ENCODE results near the gene USP7.
A peak's percentile ranks its signal among the peaks of the same experiment; 100 is the strongest.

The USP7 gene

DNA sequence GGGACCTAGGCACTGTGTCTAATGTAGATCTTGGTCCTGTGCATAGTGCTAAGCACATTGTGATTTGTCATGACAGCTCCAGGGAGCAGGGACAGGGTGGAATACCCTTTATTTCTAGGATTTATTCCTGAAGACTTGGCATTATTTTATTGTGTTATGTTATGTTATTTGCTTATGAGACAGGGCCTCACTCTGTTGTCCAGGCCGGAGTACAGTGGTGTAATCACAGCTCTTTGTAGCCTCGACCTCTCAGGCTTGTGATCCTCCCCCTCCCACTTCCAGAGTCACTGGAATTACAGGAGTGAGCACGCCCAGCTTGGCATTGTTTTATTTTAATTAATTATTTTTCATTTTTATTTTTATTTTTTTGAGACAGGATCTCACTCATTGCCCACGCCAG is 40.5 kb upstream of the USP7 start:
- Histone ChIP-seq H4K20me1 (ENCODE audit: insufficient read depth, low read length) (no peaks in the 10 kb centered on the region), H3K4me1 (ENCODE audit: low read length) (peaks cover 4% of the 10 kb centered on the region), H2AFZ (ENCODE audit: low read length) (no peak overlapping the region), H3K9me2 (replicated peaks; ENCODE audit: insufficient read depth, low read length) (no peaks in the 10 kb centered on the region), H3K9me3 (replicated peaks; ENCODE audit: insufficient read depth, low read length) (no peaks in the 10 kb centered on the region), H3K4me3 (ENCODE audit: low read length) (no peak overlapping the region), H3K27ac (ENCODE audit: low read length) (no peak overlapping the region), H3F3A (ENCODE audit: insufficient read depth, low read length) (no peaks in the 10 kb centered on the region), H3K9ac (ENCODE audit: low read length) (no peak overlapping the region), H3K27me3 (replicated peaks; ENCODE audit: insufficient read depth, low read length) (no peaks in the 10 kb centered on the region), H3K79me2 (ENCODE audit: low read length) (no peaks in the 10 kb centered on the region), H3K36me3 (replicated peaks; ENCODE audit: insufficient read depth, low read length) (no peaks in the 10 kb centered on the region), H3K4me2 (ENCODE audit: low read depth, low read length) (no peak overlapping the region)
- TF ChIP-seq EZH2phosphoT487 (IDR thresholded peaks at IDR 0.05; ENCODE audit: low read length) (no peak), EZH2 (optimal IDR thresholded peaks at IDR 0.05; ENCODE audit: low read depth, low read length) (no peak)
- TF ChIP-seq, protein P1, sequence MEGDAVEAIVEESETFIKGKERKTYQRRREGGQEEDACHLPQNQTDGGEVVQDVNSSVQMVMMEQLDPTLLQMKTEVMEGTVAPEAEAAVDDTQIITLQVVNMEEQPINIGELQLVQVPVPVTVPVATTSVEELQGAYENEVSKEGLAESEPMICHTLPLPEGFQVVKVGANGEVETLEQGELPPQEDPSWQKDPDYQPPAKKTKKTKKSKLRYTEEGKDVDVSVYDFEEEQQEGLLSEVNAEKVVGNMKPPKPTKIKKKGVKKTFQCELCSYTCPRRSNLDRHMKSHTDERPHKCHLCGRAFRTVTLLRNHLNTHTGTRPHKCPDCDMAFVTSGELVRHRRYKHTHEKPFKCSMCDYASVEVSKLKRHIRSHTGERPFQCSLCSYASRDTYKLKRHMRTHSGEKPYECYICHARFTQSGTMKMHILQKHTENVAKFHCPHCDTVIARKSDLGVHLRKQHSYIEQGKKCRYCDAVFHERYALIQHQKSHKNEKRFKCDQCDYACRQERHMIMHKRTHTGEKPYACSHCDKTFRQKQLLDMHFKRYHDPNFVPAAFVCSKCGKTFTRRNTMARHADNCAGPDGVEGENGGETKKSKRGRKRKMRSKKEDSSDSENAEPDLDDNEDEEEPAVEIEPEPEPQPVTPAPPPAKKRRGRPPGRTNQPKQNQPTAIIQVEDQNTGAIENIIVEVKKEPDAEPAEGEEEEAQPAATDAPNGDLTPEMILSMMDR (IDR thresholded peaks at IDR 0.05; ENCODE audit: low read length), result no peak
- no peak for DNase-seq

DNA sequence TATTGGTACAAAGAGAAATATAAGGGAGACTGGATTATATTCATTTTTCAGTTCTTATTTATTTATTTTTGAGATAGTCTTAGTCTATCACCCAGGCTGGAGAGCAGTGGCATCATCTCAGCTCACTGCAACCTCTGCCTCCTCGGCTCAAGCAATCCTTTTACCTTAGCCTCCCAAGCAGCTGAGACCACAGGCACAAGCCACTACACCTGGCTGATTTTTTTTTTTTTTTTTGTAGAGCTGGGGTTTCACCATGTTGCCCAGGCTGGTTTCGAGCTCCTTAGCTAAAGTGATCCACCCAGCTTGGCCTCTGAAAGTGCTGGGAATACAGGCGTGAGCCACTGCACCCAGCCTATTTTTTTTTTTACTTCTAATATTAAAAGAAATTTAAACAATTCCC is 40.1 kb upstream of the USP7 start:
- no peaks in the 10 kb centered on the region for H4K20me1 ChIP-seq (ENCODE audit: insufficient read depth, low read length)
- H3K36me3 ChIP-seq (replicated peaks; ENCODE audit: insufficient read depth, low read length), result no peaks in the 10 kb centered on the region
- H3K4me1 ChIP-seq (ENCODE audit: low read length), result peaks cover 4% of the 10 kb centered on the region
- TF ChIP-seq EZH2 (optimal IDR thresholded peaks at IDR 0.05; ENCODE audit: low read depth, low read length), result no peak
- TF ChIP-seq, protein P1 (IDR thresholded peaks at IDR 0.05; ENCODE audit: low read length), result no peak
- TF ChIP-seq EZH2phosphoT487 (IDR thresholded peaks at IDR 0.05; ENCODE audit: low read length), result no peak
- no peaks in the 10 kb centered on the region for H3K27me3 ChIP-seq (replicated peaks; ENCODE audit: insufficient read depth, low read length)
- H3K9ac ChIP-seq (ENCODE audit: low read length), result no peak overlapping the region
- no peaks in the 10 kb centered on the region for H3F3A ChIP-seq (ENCODE audit: insufficient read depth, low read length)
- no peak overlapping the region for H3K4me2 ChIP-seq (ENCODE audit: low read depth, low read length)
- H3K9me3 ChIP-seq (replicated peaks; ENCODE audit: insufficient read depth, low read length), result no peaks in the 10 kb centered on the region
- H3K9me2 ChIP-seq (replicated peaks; ENCODE audit: insufficient read depth, low read length), result no peaks in the 10 kb centered on the region
- no peak overlapping the region for H3K4me3 ChIP-seq (ENCODE audit: low read length)
- no peaks in the 10 kb centered on the region for H3K79me2 ChIP-seq (ENCODE audit: low read length)
- H3K27ac ChIP-seq (ENCODE audit: low read length), result no peak overlapping the region
- no peak overlapping the region for H2AFZ ChIP-seq (ENCODE audit: low read length)
- peak; percentile 62 for DNase-seq

DNA sequence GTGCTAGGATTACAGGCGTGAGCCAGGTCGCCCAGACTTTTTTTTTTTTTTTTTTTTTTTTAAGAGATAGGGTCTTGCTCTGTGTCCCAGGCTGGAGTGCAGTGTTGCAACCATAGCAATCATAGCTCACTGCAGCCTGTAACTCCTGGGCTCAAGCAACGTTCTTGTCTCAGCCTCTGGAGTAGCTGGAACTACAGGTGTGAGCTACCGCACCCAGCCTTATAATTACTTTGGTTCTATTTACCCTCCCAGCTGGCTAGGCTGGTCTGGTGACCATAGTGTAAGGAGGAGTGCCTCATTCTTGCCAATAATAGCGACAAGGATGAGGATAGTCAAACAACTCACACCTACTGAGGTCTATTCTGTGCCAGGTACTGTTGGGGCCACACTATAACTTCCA is 39.6 kb upstream of the USP7 start:
- H3K27me3 ChIP-seq (replicated peaks; ENCODE audit: insufficient read depth, low read length), result no peaks in the 10 kb centered on the region
- peaks cover 4% of the 10 kb centered on the region for H3K4me1 ChIP-seq (ENCODE audit: low read length)
- H3K27ac ChIP-seq (ENCODE audit: low read length), result no peak overlapping the region
- no peaks in the 10 kb centered on the region for H3K79me2 ChIP-seq (ENCODE audit: low read length)
- no peaks in the 10 kb centered on the region for H3K36me3 ChIP-seq (replicated peaks; ENCODE audit: insufficient read depth, low read length)
- no peaks in the 10 kb centered on the region for H3K9me3 ChIP-seq (replicated peaks; ENCODE audit: insufficient read depth, low read length)
- TF ChIP-seq EZH2phosphoT487 (IDR thresholded peaks at IDR 0.05; ENCODE audit: low read length) (no peak), EZH2 (optimal IDR thresholded peaks at IDR 0.05; ENCODE audit: low read depth, low read length) (no peak)
- TF ChIP-seq, protein P1 (IDR thresholded peaks at IDR 0.05; ENCODE audit: low read length), result no peak
- no peak overlapping the region for H3K4me3 ChIP-seq (ENCODE audit: low read length)
- no peak overlapping the region for H2AFZ ChIP-seq (ENCODE audit: low read length)
- H3F3A ChIP-seq (ENCODE audit: insufficient read depth, low read length), result no peaks in the 10 kb centered on the region
- no peak for DNase-seq
- no peak overlapping the region for H3K9ac ChIP-seq (ENCODE audit: low read length)
- no peaks in the 10 kb centered on the region for H3K9me2 ChIP-seq (replicated peaks; ENCODE audit: insufficient read depth, low read length)
- no peak overlapping the region for H3K4me2 ChIP-seq (ENCODE audit: low read depth, low read length)
- no peaks in the 10 kb centered on the region for H4K20me1 ChIP-seq (ENCODE audit: insufficient read depth, low read length)
